B cell (primary cell): Measurements from ENCODE around the gene MYORG. TPM values are rescaled to one million over a fixed set of nuclear protein-coding genes. Genes with fewer than 3 reads are reported as not detected.

ENCODE experiments used
- ATAC-seq: fragments of 200-7000 bp; cut with Tn5 transposase; one replicate; pipeline ENCODE4 v1.10.0; 2021; ENCODE audit warnings: low read depth, mild to moderate bottlenecking, moderate number of reproducible peaks, moderate library complexity
- CTCF ChIA-PET: fragments of 350-600 bp; sonication (Branson Sonifier 250); formaldehyde crosslinking; loops from one replicate; lab custom pipeline; 2021; ENCODE audit warnings: antibody characterized with exemption, inconsistent platforms; lab: Charles Lee
- POLR2A ChIA-PET: fragments of 350-600 bp; sonication (Branson Sonifier 250); formaldehyde crosslinking; loops from one replicate; lab custom pipeline; 2021; ENCODE audit warnings: antibody characterized with exemption; lab: Charles Lee
- DNase-seq: peaks from one replicate; pipeline ENCODE4 v3.0.0; 2013
- H2AFZ ChIP-seq: 2 replicates; pipeline ENCODE4 v1.6.1; 2012; ENCODE audit warnings: mild to moderate bottlenecking, low read depth, low read length; ENCODE audit not compliant: insufficient read depth, poor library complexity, severe bottlenecking
- H3K27ac ChIP-seq, 2 donors: 1 replicate in 1 of 2; 2 replicates in 1 of 2; pipeline ENCODE4 v1.5.1; 2012 to 2013; ENCODE audit warnings: low read length in 2 of 2, mild to moderate bottlenecking in 2 of 2, moderate library complexity in 1 of 2
- H3K27me3 ChIP-seq, 4 experiments: fragments of 200-600 bp in 1 of 4; sonication (generic) in 1 of 4; replicated peaks in 1 of 4; 1 replicate in 2 of 4; 2 replicates in 2 of 4; pipeline versions ENCODE4 v1.6.1 to v1.7.0; 2013 to 2016; ENCODE audit warnings: low read length in 3 of 4, mild to moderate bottlenecking in 2 of 4, mixed read lengths in 1 of 4, moderate library complexity in 1 of 4; ENCODE audit not compliant: insufficient read depth in 4 of 4, control insufficient read depth in 3 of 4; ENCODE audit errors: control extremely low read depth in 1 of 4
- H3K36me3 ChIP-seq, 2 experiments: replicated peaks in 1 of 2; 1 replicate in 1 of 2; 2 replicates in 1 of 2; pipeline versions ENCODE4 v1.6.1 to v1.7.1; 2013; ENCODE audit warnings: low read length in 1 of 2; ENCODE audit not compliant: insufficient read depth in 2 of 2, control insufficient read depth in 1 of 2; ENCODE audit errors: control extremely low read depth in 1 of 2, extremely low read depth in 1 of 2
- H3K4me1 ChIP-seq, 2 donors: fragments of 200-600 bp in 1 of 2; sonication (generic) in 1 of 2; 1 replicate in 1 of 2; 2 replicates in 1 of 2; pipeline versions ENCODE4 v1.5.1 to v1.6.1; 2013 to 2017; ENCODE audit warnings: low read length in 2 of 2; ENCODE audit not compliant: control insufficient read depth in 2 of 2, insufficient read depth in 2 of 2
- H3K4me2 ChIP-seq: replicated peaks from 2 replicates; pipeline ENCODE3; 2012; ENCODE audit warnings: mild to moderate bottlenecking, low read depth, low read length; ENCODE audit not compliant: poor library complexity, severe bottlenecking
- H3K4me3 ChIP-seq, 5 experiments: fragments of 200-600 bp in 1 of 5; sonication (generic) in 1 of 5; 1 replicate in 3 of 5; 2 replicates in 2 of 5; pipeline versions ENCODE4 v1.5.1 to v1.7.0; 2011 to 2016; ENCODE audit warnings: low read length in 4 of 5, mild to moderate bottlenecking in 4 of 5, low read depth in 2 of 5, control low read depth in 1 of 5, moderate library complexity in 1 of 5; ENCODE audit not compliant: insufficient read depth in 1 of 5; ENCODE audit errors: control extremely low read depth in 1 of 5, extremely low read depth in 1 of 5
- H3K79me2 ChIP-seq: fragments of 200-600 bp; sonication (generic); one replicate; pipeline ENCODE4 v1.6.0; 2016; ENCODE audit warnings: low read length; ENCODE audit not compliant: control insufficient read depth, insufficient read depth
- H3K9ac ChIP-seq: fragments of 200-600 bp; sonication (generic); 2 replicates; pipeline ENCODE4 v1.6.1; 2017; ENCODE audit warnings: mild to moderate bottlenecking, low read length, moderate library complexity
- H3K9me3 ChIP-seq, 3 donors: one replicate each; pipeline versions ENCODE4 v1.6.1 to v1.7.1; 2013; ENCODE audit warnings: low read length in 2 of 3; ENCODE audit not compliant: control insufficient read depth in 2 of 3, insufficient read depth in 1 of 3; ENCODE audit errors: control extremely low read depth in 1 of 3
- H4K20me1 ChIP-seq: 2 replicates; pipeline ENCODE4 v1.6.0; 2012; ENCODE audit warnings: mild to moderate bottlenecking, low read length; ENCODE audit not compliant: insufficient read depth, control insufficient read depth, poor library complexity, severe bottlenecking
- H3K27ac Mint-ChIP-seq: one replicate; pipeline ENCODE4 v1.8.0; 2021; ENCODE audit warnings: mixed read lengths
- H3K27me3 Mint-ChIP-seq: one replicate; pipeline ENCODE4 v1.8.0; 2021; ENCODE audit warnings: mixed read lengths
- H3K4me1 Mint-ChIP-seq: one replicate; pipeline ENCODE4 v1.8.0; 2021; ENCODE audit warnings: mixed read lengths
- H3K4me3 Mint-ChIP-seq: one replicate; pipeline ENCODE4 v1.8.0; 2021; ENCODE audit warnings: mixed read lengths
- H3K9me3 Mint-ChIP-seq: one replicate; pipeline ENCODE4 v1.8.0; 2022; ENCODE audit warnings: mixed read lengths; ENCODE audit not compliant: insufficient read depth
- EZH2 ChIP-seq: IDR thresholded peaks from 2 replicates; pipeline ENCODE4 v1.6.1; 2012; ENCODE audit warnings: borderline replicate concordance, low read depth, mild to moderate bottlenecking, moderate library complexity, low read length; ENCODE audit not compliant: insufficient read depth, poor library complexity, severe bottlenecking
- WGBS: methylation state at CpG from one replicate; pipeline ENCODE4 v1.1.5; 2013; ENCODE audit warnings: missing lambda C conversion rate; ENCODE audit not compliant: insufficient coverage; 5-methylcytosine and 5-hydroxymethylcytosine counted together
- intact Hi-C: fragments of 100-400 bp; cut with micrococcal nuclease; formaldehyde crosslinking; loops from one replicate; pipeline ENCODE4 v1.10.0; 2022
- polyA plus RNA-seq: library from polyadenylated mRNA; depleted of rRNA; stranded (reverse); fragments of >200 nt; gene quantifications from 2 replicates; pipeline ENCODE4 v1.2.3, GENCODE V29; 2012
- total RNA-seq, 2 donors: library from RNA; stranded (reverse); fragments of 120-200 nt in 1 of 2; gene quantifications; 1 replicate in 1 of 2; 2 replicates in 1 of 2; pipeline versions ENCODE4 v1.2.3 to v1.2.4, GENCODE V29; 2013 to 2022
- TF ChIP-seq, protein P1 (sequence below): fragments of 200-600 bp; IDR thresholded peaks from one replicate; pipeline ENCODE4 v1.8.0; 2022; ENCODE audit warnings: antibody characterized with exemption, mild to moderate bottlenecking

The MYORG gene
- total and polyA plus RNA-seq, 2 donors (not counting 1 experiment from before 2014, with no cell fraction given), result 0.27 to 0.37 TPM

- H3K4me1 Mint-ChIP-seq, result peaks cover 34% of the 10 kb centered on the region
- peaks cover 0 to 19% (median 4%) of the 10 kb centered on the region in 4 experiments for H3K27me3 ChIP-seq
- ATAC-seq (no peak), DNase-seq (no peak)
- H3K79me2 ChIP-seq, result no peaks in the 10 kb centered on the region
- H3K9ac ChIP-seq, result no peak overlapping the region
- no peaks in the 10 kb centered on the region for H3K9me3 Mint-ChIP-seq
- H3K27me3 Mint-ChIP-seq, result no peaks in the 10 kb centered on the region
- H3K4me1 ChIP-seq, result peaks cover 20 to 24% of the 10 kb centered on the region in 2 donors
- intact Hi-C loops, result no loop called here
- H3K4me3 ChIP-seq, result no peak overlapping the region
- TF ChIP-seq EZH2, result no peak
- TF ChIP-seq, protein P1, sequence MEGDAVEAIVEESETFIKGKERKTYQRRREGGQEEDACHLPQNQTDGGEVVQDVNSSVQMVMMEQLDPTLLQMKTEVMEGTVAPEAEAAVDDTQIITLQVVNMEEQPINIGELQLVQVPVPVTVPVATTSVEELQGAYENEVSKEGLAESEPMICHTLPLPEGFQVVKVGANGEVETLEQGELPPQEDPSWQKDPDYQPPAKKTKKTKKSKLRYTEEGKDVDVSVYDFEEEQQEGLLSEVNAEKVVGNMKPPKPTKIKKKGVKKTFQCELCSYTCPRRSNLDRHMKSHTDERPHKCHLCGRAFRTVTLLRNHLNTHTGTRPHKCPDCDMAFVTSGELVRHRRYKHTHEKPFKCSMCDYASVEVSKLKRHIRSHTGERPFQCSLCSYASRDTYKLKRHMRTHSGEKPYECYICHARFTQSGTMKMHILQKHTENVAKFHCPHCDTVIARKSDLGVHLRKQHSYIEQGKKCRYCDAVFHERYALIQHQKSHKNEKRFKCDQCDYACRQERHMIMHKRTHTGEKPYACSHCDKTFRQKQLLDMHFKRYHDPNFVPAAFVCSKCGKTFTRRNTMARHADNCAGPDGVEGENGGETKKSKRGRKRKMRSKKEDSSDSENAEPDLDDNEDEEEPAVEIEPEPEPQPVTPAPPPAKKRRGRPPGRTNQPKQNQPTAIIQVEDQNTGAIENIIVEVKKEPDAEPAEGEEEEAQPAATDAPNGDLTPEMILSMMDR, result no peak
- H3K27ac Mint-ChIP-seq, result no peak overlapping the region
- POLR2A ChIA-PET, result no interaction called here
- no peaks in the 10 kb centered on the region for H4K20me1 ChIP-seq
- 89% methylated on average over 3 of the region's 3 CpGs for WGBS
- peaks cover 0 to 14% (median 0%) of the 10 kb centered on the region in 3 donors for H3K9me3 ChIP-seq
- no peak overlapping the region for H3K4me3 Mint-ChIP-seq
- H3K27ac ChIP-seq, result no peak overlapping the region
- no peaks in the 10 kb centered on the region for H3K36me3 ChIP-seq
- H2AFZ ChIP-seq, result no peak overlapping the region
- CTCF ChIA-PET, result no interaction called here
- H3K4me2 ChIP-seq, result no peak overlapping the region
Measured at GRCh38 chr9:34382879-34383278, 6.2 kb upstream of the MYORG start.

DNA sequence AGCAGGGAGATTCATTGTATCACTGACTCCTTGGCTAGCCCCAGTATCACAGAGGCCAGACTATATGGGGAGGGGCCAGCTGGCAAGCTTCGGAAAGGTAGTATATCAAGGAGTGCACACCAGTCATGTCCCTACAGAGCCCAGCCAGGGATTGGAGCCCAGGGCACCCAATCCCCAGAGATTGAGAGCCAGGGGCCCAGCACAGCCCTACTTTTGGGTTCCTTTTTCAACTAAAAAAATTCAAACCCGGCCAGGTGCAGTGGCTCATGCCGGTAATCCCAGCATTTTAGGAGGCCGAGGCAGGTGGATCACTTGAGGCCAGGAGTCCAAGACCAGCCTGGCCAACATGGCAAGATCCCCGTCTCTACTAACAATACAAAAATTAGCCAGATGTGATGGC is 5.4 kb upstream of the MYORG start:
- peaks cover 24 to 31% of the 10 kb centered on the region in 2 donors for H3K4me1 ChIP-seq
- H3K9ac ChIP-seq, result no peak overlapping the region
- intact Hi-C loops, result no loop called here
- H3K27me3 Mint-ChIP-seq, result no peaks in the 10 kb centered on the region
- TF ChIP-seq, protein P1, result no peak
- no peak for TF ChIP-seq EZH2
- no peaks in the 10 kb centered on the region for H3K9me3 Mint-ChIP-seq
- ChIA-PET POLR2A (no interaction called here), CTCF (interaction anchor here (1.6 kb wide), 1 partner anchor 51 kb away, joined by 6 read pairs; no protein-coding TSS in a partner anchor)
- H2AFZ ChIP-seq, result no peak overlapping the region
- H3K4me1 Mint-ChIP-seq, result peaks cover 36% of the 10 kb centered on the region
- H3K4me3 Mint-ChIP-seq, result peak overlapping the region; percentile 91
- ATAC-seq (no peak), DNase-seq (no peak)
- peaks cover 0 to 16% (median 4%) of the 10 kb centered on the region in 4 experiments for H3K27me3 ChIP-seq
- peaks cover 0 to 14% (median 0%) of the 10 kb centered on the region in 3 donors for H3K9me3 ChIP-seq
- H3K4me3 ChIP-seq, result no peak overlapping the region
- 100% methylated on average over 4 of the region's 5 CpGs for WGBS
- no peak overlapping the region for H3K27ac ChIP-seq
- H3K27ac Mint-ChIP-seq, result no peak overlapping the region
- H3K4me2 ChIP-seq, result no peak overlapping the region
- H3K36me3 ChIP-seq, result no peaks in the 10 kb centered on the region
- H3K79me2 ChIP-seq, result no peaks in the 10 kb centered on the region
- no peaks in the 10 kb centered on the region for H4K20me1 ChIP-seq
